Fibroblast of lung (primary cell): ENCODE data around the gene ASZ1. TPM values are rescaled to one million over a fixed set of nuclear protein-coding genes. Genes with fewer than 3 reads are reported as not detected.

Experiments used
- DNase-seq, 2 donors: peaks; one replicate each; pipeline versions ENCODE4 v3.0.0 to v3.0.0-alpha.2; 2010; ENCODE audit warnings: low read depth in 2 of 2
- H2AFZ ChIP-seq: 2 replicates; pipeline ENCODE4 v1.5.1; 2012; ENCODE audit warnings: low read length, control low read depth, inconsistent platforms
- H3K27ac ChIP-seq: 2 replicates; pipeline ENCODE4 v1.5.1; 2011; ENCODE audit warnings: low read length, control low read depth; ENCODE audit not compliant: insufficient read depth
- H3K27me3 ChIP-seq: 2 replicates; pipeline ENCODE4 v1.5.1; 2011; ENCODE audit warnings: mild to moderate bottlenecking, low read length; ENCODE audit not compliant: control insufficient read depth, insufficient read depth
- H3K36me3 ChIP-seq: 2 replicates; pipeline ENCODE4 v1.5.1; 2011; ENCODE audit warnings: low read length; ENCODE audit not compliant: control insufficient read depth, insufficient read depth
- H3K4me1 ChIP-seq: 2 replicates; pipeline ENCODE4 v1.5.1; 2011; ENCODE audit warnings: low read length; ENCODE audit not compliant: control insufficient read depth, insufficient read depth; ENCODE audit errors: extremely low read depth
- H3K4me2 ChIP-seq: 2 replicates; pipeline ENCODE4 v1.5.1; 2011; ENCODE audit warnings: low read length, control low read depth; ENCODE audit not compliant: insufficient read depth; ENCODE audit errors: extremely low read depth
- H3K4me3 ChIP-seq, 4 experiments: fragments of 200-600 bp in 1 of 4; sonication (generic) in 1 of 4; replicated peaks in 1 of 4; 2 replicates each; pipeline ENCODE4 v1.5.1; 2011 to 2016; ENCODE audit warnings: low read length in 4 of 4, low read depth in 3 of 4, mild to moderate bottlenecking in 3 of 4, control low read depth in 2 of 4, inconsistent platforms in 1 of 4, mixed read lengths in 1 of 4; ENCODE audit not compliant: insufficient read depth in 1 of 4; ENCODE audit errors: control extremely low read depth in 1 of 4
- H3K79me2 ChIP-seq: 2 replicates; pipeline ENCODE4 v1.5.1; 2012; ENCODE audit warnings: mild to moderate bottlenecking, low read length, inconsistent platforms; ENCODE audit not compliant: control insufficient read depth, insufficient read depth
- H3K9ac ChIP-seq: 2 replicates; pipeline ENCODE4 v1.5.1; 2011; ENCODE audit warnings: mild to moderate bottlenecking, low read length, control low read depth; ENCODE audit not compliant: insufficient read depth
- H3K9me3 ChIP-seq: 2 replicates; pipeline ENCODE4 v1.5.1; 2012; ENCODE audit warnings: low read depth, low read length; ENCODE audit not compliant: control insufficient read depth, insufficient read depth
- H4K20me1 ChIP-seq: 2 replicates; pipeline ENCODE4 v1.5.1; 2011; ENCODE audit warnings: low read length; ENCODE audit not compliant: control insufficient read depth, insufficient read depth; ENCODE audit errors: extremely low read depth
- CTCF ChIP-seq, 2 donors: IDR thresholded peaks in 1 of 2; conservative IDR thresholded peaks in 1 of 2; 1 replicate in 1 of 2; 2 replicates in 1 of 2; pipeline ENCODE4 v1.5.1; 2011 to 2012; ENCODE audit warnings: low read length in 2 of 2, control low read depth in 1 of 2, inconsistent platforms in 1 of 2, low read depth in 1 of 2, mild to moderate bottlenecking in 1 of 2
- EZH2 ChIP-seq: IDR thresholded peaks from 2 replicates; pipeline ENCODE4 v1.5.1; 2012; ENCODE audit warnings: low read length, control low read depth, mild to moderate bottlenecking; ENCODE audit errors: missing control alignments
- polyA plus RNA-seq, 2 donors: library from polyadenylated mRNA; depleted of rRNA in 1 of 2; stranded (reverse) in 1 of 2; unstranded in 1 of 2; fragments of >200 nt; gene quantifications; 2 replicates each; pipeline ENCODE4 v1.2.1, GENCODE V29; 2011 to 2012; ENCODE audit warnings: missing spikeins in 1 of 2
- total RNA-seq: library from RNA; depleted of rRNA; stranded (reverse); fragments of >200 nt; gene quantifications from 2 replicates; pipeline ENCODE4 v1.2.1, GENCODE V29; 2014

The ASZ1 gene
- total and polyA plus RNA-seq, 2 donors (not counting 1 experiment from before 2014, with no cell fraction given): 0.03 TPM; not detected in 1

- Histone ChIP-seq H3K79me2 (no peaks in the 10 kb centered on the region), H3K36me3 (no peaks in the 10 kb centered on the region), H3K4me2 (no peak overlapping the region), H2AFZ (no peak overlapping the region), H3K27ac (no peak overlapping the region), H3K4me3 (no peak overlapping the region), H3K9me3 (no peaks in the 10 kb centered on the region), H3K9ac (no peak overlapping the region), H3K4me1 (no peaks in the 10 kb centered on the region), H4K20me1 (no peaks in the 10 kb centered on the region), H3K27me3 (peaks cover 2% of the 10 kb centered on the region)
- TF ChIP-seq CTCF (conservative IDR thresholded peaks at IDR 0.05 in 1 of 2, IDR thresholded peaks at IDR 0.05 in 1 of 2; ENCODE audit: low read depth in 1 of 2, low read length in 2 of 2) (peak in 1 of 2 donors; percentile 11), EZH2 (no peak)
- DNase-seq: no peak
These were observed 94.1 kb downstream of the ASZ1 start for GRCh38 chr7:117333168-117333567.

- Histone ChIP-seq H3K4me1 (no peaks in the 10 kb centered on the region), H3K27ac (no peak overlapping the region), H3K36me3 (no peaks in the 10 kb centered on the region), H2AFZ (no peak overlapping the region), H3K4me2 (no peak overlapping the region), H3K27me3 (peaks cover 2% of the 10 kb centered on the region), H3K79me2 (no peaks in the 10 kb centered on the region), H3K4me3 (no peak overlapping the region), H4K20me1 (no peaks in the 10 kb centered on the region), H3K9ac (no peak overlapping the region), H3K9me3 (no peaks in the 10 kb centered on the region)
- no peak for TF ChIP-seq CTCF (conservative IDR thresholded peaks at IDR 0.05 in 1 of 2, IDR thresholded peaks at IDR 0.05 in 1 of 2; ENCODE audit: low read depth in 1 of 2, low read length in 2 of 2)
- no peak for TF ChIP-seq EZH2
- DNase-seq: no peak
These were observed 95.3 kb downstream of the ASZ1 start for GRCh38 chr7:117332031-117332430.

- Histone ChIP-seq H3K79me2 (no peaks in the 10 kb centered on the region), H3K9me3 (no peaks in the 10 kb centered on the region), H3K27ac (no peak overlapping the region), H3K9ac (no peak overlapping the region), H2AFZ (no peak overlapping the region), H3K4me1 (peaks cover 8% of the 10 kb centered on the region), H3K36me3 (no peaks in the 10 kb centered on the region), H3K27me3 (peaks cover 23% of the 10 kb centered on the region), H4K20me1 (no peaks in the 10 kb centered on the region), H3K4me3 (no peak overlapping the region), H3K4me2 (no peak overlapping the region)
- peak in 1 of 2 donors; percentile 78 for DNase-seq
- TF ChIP-seq CTCF (conservative IDR thresholded peaks at IDR 0.05 in 1 of 2, IDR thresholded peaks at IDR 0.05 in 1 of 2; ENCODE audit: low read depth in 1 of 2, low read length in 2 of 2) (no peak), EZH2 (no peak)
These were observed 101.5 kb downstream of the ASZ1 start for GRCh38 chr7:117325836-117326235.
